ENCODE results near the gene POLR3F. TPM values are rescaled to one million over a fixed set of nuclear protein-coding genes. Genes with fewer than 3 reads are reported as not detected.

POLR3F gene
- total and polyA plus RNA-seq, 9 of the 15 experiments (the other 6 are each of a cell fraction or from before 2014, with no cell fraction given): 7.0 to 15.0 (median 9.6) TPM

DNA sequence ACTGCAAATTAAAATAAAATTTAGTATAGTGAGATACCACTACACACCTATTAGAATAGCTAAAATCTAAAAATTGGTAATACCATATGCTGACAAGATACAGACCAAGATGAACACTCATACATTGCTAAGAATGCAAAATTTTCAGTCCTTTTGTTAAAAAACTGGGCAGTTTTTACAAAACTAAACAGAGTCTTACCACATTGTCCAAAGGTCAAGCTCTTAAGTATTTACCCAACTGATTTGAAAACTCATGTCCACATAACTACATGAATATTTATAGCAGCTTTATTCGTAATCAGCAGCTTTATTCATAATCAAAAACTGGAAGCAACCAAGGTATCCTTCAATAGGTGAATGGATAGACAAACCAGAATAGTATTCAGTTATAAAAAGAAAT, 10.0 kb downstream of the POLR3F start:
- no peak overlapping the region for H3K4me3 ChIP-seq
- WGBS (ENCODE audit: insufficient coverage, low coverage, missing lambda C conversion rate): 75% methylated on average over 1 of the region's 1 CpG
- no peak overlapping the region for H3K27ac ChIP-seq (ENCODE audit: extremely low read depth, low read depth, low read length)
- DNase-seq (ENCODE audit: extremely low read depth in 1 of 4, low spot score in 3 of 4): no peak
- no peaks in the 10 kb centered on the region for H3K4me1 ChIP-seq (replicated peaks in 1 of 2; ENCODE audit: control insufficient read depth in 2 of 2, insufficient read depth in 2 of 2, low read length in 2 of 2)
- BruUV-seq (replicated peaks): no TSS peak
- no peak overlapping the region for H3K9ac ChIP-seq (ENCODE audit: insufficient read depth in 1 of 2, low read depth in 2 of 2, low read length in 2 of 2)
- H3K4me2 ChIP-seq (ENCODE audit: insufficient read depth, low read length): no peak overlapping the region
- H3K9me3 ChIP-seq (replicated peaks; ENCODE audit: control insufficient read depth, insufficient read depth, low read depth, low read length): no peaks in the 10 kb centered on the region
- intact Hi-C loops (cut with micrococcal nuclease) (no loop called here), in situ Hi-C loops (cut with MboI) (no loop called here)
- ChIA-PET CTCF (ENCODE audit: low intra/inter-chr PET ratio) (no interaction called here), POLR2A (interaction anchor here (0.6 kb wide), 1 partner anchor 383 kb away, joined by 3 read pairs; no protein-coding TSS in a partner anchor)
- H4K20me1 ChIP-seq (replicated peaks; ENCODE audit: control insufficient read depth, insufficient read depth, low read length): no peaks in the 10 kb centered on the region
- no peaks in the 10 kb centered on the region for H3K9me1 ChIP-seq (ENCODE audit: control insufficient read depth, insufficient read depth, low read length)
- no peaks in the 10 kb centered on the region for H3K27me3 ChIP-seq (ENCODE audit: control insufficient read depth in 2 of 2, insufficient read depth in 2 of 2, low read length in 2 of 2)
- peaks cover 52% of the 10 kb centered on the region; the same call in 1 of the 3 replicates for H3K36me3 ChIP-seq (ENCODE audit: control insufficient read depth, insufficient read depth, low read length)
- no peak overlapping the region for H2AFZ ChIP-seq (ENCODE audit: low read depth, low read length)
- FAIRE-seq: no peak
- no peak for TF ChIP-seq EHMT2 (IDR thresholded peaks at IDR 0.05)
- TF ChIP-seq, protein P1, sequence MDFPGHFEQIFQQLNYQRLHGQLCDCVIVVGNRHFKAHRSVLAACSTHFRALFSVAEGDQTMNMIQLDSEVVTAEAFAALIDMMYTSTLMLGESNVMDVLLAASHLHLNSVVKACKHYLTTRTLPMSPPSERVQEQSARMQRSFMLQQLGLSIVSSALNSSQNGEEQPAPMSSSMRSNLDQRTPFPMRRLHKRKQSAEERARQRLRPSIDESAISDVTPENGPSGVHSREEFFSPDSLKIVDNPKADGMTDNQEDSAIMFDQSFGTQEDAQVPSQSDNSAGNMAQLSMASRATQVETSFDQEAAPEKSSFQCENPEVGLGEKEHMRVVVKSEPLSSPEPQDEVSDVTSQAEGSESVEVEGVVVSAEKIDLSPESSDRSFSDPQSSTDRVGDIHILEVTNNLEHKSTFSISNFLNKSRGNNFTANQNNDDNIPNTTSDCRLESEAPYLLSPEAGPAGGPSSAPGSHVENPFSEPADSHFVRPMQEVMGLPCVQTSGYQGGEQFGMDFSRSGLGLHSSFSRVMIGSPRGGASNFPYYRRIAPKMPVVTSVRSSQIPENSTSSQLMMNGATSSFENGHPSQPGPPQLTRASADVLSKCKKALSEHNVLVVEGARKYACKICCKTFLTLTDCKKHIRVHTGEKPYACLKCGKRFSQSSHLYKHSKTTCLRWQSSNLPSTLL (IDR thresholded peaks at IDR 0.05): no peak
- TF ChIP-seq, protein P2, sequence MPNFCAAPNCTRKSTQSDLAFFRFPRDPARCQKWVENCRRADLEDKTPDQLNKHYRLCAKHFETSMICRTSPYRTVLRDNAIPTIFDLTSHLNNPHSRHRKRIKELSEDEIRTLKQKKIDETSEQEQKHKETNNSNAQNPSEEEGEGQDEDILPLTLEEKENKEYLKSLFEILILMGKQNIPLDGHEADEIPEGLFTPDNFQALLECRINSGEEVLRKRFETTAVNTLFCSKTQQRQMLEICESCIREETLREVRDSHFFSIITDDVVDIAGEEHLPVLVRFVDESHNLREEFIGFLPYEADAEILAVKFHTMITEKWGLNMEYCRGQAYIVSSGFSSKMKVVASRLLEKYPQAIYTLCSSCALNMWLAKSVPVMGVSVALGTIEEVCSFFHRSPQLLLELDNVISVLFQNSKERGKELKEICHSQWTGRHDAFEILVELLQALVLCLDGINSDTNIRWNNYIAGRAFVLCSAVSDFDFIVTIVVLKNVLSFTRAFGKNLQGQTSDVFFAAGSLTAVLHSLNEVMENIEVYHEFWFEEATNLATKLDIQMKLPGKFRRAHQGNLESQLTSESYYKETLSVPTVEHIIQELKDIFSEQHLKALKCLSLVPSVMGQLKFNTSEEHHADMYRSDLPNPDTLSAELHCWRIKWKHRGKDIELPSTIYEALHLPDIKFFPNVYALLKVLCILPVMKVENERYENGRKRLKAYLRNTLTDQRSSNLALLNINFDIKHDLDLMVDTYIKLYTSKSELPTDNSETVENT (CRISPR knock-in tag; IDR thresholded peaks at IDR 0.05): no peak
- TF ChIP-seq, protein P3, sequence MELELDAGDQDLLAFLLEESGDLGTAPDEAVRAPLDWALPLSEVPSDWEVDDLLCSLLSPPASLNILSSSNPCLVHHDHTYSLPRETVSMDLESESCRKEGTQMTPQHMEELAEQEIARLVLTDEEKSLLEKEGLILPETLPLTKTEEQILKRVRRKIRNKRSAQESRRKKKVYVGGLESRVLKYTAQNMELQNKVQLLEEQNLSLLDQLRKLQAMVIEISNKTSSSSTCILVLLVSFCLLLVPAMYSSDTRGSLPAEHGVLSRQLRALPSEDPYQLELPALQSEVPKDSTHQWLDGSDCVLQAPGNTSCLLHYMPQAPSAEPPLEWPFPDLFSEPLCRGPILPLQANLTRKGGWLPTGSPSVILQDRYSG (tag; conservative IDR thresholded peaks at IDR 0.05; ENCODE audit: low read depth): no peak
- TF ChIP-seq MYNN (IDR thresholded peaks at IDR 0.05): no peak
- no peak for TF ChIP-seq MYNN (CRISPR knock-in tag; IDR thresholded peaks at IDR 0.05)
- TF ChIP-seq THRAP3 (IDR thresholded peaks at IDR 0.05; ENCODE audit: borderline replicate concordance): no peak
- no peak for TF ChIP-seq ERF (CRISPR knock-in tag; IDR thresholded peaks at IDR 0.05)
- TF ChIP-seq OTX1 (CRISPR knock-in tag; IDR thresholded peaks at IDR 0.05): no peak
- no peak for TF ChIP-seq PTBP1 (IDR thresholded peaks at IDR 0.05; ENCODE audit: low read depth, low read length)
- TF ChIP-seq ZNF644 (tag; IDR thresholded peaks at IDR 0.05; ENCODE audit: low read depth): no peak
- TF ChIP-seq KHSRP (IDR thresholded peaks at IDR 0.05): no peak
- TF ChIP-seq, protein P4, sequence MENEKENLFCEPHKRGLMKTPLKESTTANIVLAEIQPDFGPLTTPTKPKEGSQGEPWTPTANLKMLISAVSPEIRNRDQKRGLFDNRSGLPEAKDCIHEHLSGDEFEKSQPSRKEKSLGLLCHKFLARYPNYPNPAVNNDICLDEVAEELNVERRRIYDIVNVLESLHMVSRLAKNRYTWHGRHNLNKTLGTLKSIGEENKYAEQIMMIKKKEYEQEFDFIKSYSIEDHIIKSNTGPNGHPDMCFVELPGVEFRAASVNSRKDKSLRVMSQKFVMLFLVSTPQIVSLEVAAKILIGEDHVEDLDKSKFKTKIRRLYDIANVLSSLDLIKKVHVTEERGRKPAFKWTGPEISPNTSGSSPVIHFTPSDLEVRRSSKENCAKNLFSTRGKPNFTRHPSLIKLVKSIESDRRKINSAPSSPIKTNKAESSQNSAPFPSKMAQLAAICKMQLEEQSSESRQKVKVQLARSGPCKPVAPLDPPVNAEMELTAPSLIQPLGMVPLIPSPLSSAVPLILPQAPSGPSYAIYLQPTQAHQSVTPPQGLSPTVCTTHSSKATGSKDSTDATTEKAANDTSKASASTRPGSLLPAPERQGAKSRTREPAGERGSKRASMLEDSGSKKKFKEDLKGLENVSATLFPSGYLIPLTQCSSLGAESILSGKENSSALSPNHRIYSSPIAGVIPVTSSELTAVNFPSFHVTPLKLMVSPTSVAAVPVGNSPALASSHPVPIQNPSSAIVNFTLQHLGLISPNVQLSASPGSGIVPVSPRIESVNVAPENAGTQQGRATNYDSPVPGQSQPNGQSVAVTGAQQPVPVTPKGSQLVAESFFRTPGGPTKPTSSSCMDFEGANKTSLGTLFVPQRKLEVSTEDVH (IDR thresholded peaks at IDR 0.05; ENCODE audit: low read depth, partially characterized antibody): no peak
- no peak for TF ChIP-seq ESRRA (IDR thresholded peaks at IDR 0.05; ENCODE audit: borderline replicate concordance, low read depth)
- TF ChIP-seq ESRRB (CRISPR knock-in tag; IDR thresholded peaks at IDR 0.05; ENCODE audit: borderline replicate concordance): no peak
- TF ChIP-seq SMAD4 (CRISPR knock-in tag; conservative IDR thresholded peaks at IDR 0.05): no peak
- no peak for TF ChIP-seq EWSR1 (IDR thresholded peaks at IDR 0.05; ENCODE audit: borderline replicate concordance, low read depth, partially characterized antibody)
- H3K79me2 ChIP-seq (ENCODE audit: control insufficient read depth, insufficient read depth, low read length): no peaks in the 10 kb centered on the region
- no peak for ATAC-seq
